Left ventricle myocardium inferior (tissue), 1 donor: ENCODE results near the gene CDHR2. TPM values are rescaled to one million over a fixed set of nuclear protein-coding genes. Genes with fewer than 3 reads are reported as not detected.

Experiments used
- DNase-seq: peaks from one replicate; pipeline ENCODE4 v3.0.0-alpha.2; 2020
- H3K27ac ChIP-seq: fragments of 200-600 bp; replicated peaks from 2 replicates; pipeline ENCODE4 v1.8.0; 2021
- H3K27me3 ChIP-seq: fragments of 200-600 bp; 2 replicates; pipeline ENCODE4 v1.8.0; 2021; ENCODE audit warnings: low read depth
- H3K36me3 ChIP-seq: fragments of 200-600 bp; 2 replicates; pipeline ENCODE4 v1.8.0; 2021
- H3K4me1 ChIP-seq: fragments of 200-600 bp; 2 replicates; pipeline ENCODE4 v1.8.0; 2021
- H3K4me3 ChIP-seq: fragments of 200-600 bp; 2 replicates; pipeline ENCODE4 v1.8.0; 2021; ENCODE audit warnings: mild to moderate bottlenecking, moderate library complexity
- H3K9me3 ChIP-seq: fragments of 200-600 bp; replicated peaks from 2 replicates; pipeline ENCODE4 v1.8.0; 2021
- CTCF ChIP-seq: fragments of 200-600 bp; IDR thresholded peaks from 2 replicates; pipeline ENCODE4 v1.8.0; 2021; ENCODE audit warnings: antibody characterized with exemption, mild to moderate bottlenecking, borderline replicate concordance
- intact Hi-C: fragments of 100-400 bp; cut with micrococcal nuclease; formaldehyde crosslinking; loops from one replicate; pipeline ENCODE4 v1.11.0; 2022
- microRNA-seq: library from miRNA; unstranded; fragments of <30 nt; microRNA quantifications from one replicate; pipeline ENCODE4 v1.2.0, GENCODE V29; 2020
- total RNA-seq: library from RNA; stranded (reverse); fragmentation: NEBNext Ultra II Directional; extraction: Animal tissue kit (Norgen Biotek cat#: 25700); gene quantifications from one replicate; pipeline ENCODE4 v1.2.1, GENCODE V29; 2021
- donor health status: DM: no; HTN: yes; CAD: no; lungs with severe emphysema.

Gene CDHR2
- total RNA-seq, 1 donor from 2014 or later, result 0.33 TPM

GRCh38 chr5:176640616-176641015 is 91.5 kb downstream of the CDHR2 start:
- H3K36me3 ChIP-seq, result no peaks in the 10 kb centered on the region
- peaks cover 10% of the 10 kb centered on the region for H3K4me1 ChIP-seq
- peak overlapping the region; percentile 23 for H3K27ac ChIP-seq
- intact Hi-C loops, result no loop called here
- no peak for DNase-seq
- H3K27me3 ChIP-seq, result peaks cover 2% of the 10 kb centered on the region
- no peak overlapping the region for H3K4me3 ChIP-seq
- H3K9me3 ChIP-seq, result no peaks in the 10 kb centered on the region
- TF ChIP-seq CTCF, result no peak

- Histone ChIP-seq H3K27me3 (no peaks in the 10 kb centered on the region), H3K4me3 (no peak overlapping the region), H3K4me1 (peaks cover 23% of the 10 kb centered on the region), H3K9me3 (no peaks in the 10 kb centered on the region), H3K36me3 (no peaks in the 10 kb centered on the region), H3K27ac (no peak overlapping the region)
- intact Hi-C loops, result no loop called here
- TF ChIP-seq CTCF, result no peak
- DNase-seq, result no peak
These were observed 93.7 kb downstream of the CDHR2 start for GRCh38 chr5:176642675-176643490.

DNA sequence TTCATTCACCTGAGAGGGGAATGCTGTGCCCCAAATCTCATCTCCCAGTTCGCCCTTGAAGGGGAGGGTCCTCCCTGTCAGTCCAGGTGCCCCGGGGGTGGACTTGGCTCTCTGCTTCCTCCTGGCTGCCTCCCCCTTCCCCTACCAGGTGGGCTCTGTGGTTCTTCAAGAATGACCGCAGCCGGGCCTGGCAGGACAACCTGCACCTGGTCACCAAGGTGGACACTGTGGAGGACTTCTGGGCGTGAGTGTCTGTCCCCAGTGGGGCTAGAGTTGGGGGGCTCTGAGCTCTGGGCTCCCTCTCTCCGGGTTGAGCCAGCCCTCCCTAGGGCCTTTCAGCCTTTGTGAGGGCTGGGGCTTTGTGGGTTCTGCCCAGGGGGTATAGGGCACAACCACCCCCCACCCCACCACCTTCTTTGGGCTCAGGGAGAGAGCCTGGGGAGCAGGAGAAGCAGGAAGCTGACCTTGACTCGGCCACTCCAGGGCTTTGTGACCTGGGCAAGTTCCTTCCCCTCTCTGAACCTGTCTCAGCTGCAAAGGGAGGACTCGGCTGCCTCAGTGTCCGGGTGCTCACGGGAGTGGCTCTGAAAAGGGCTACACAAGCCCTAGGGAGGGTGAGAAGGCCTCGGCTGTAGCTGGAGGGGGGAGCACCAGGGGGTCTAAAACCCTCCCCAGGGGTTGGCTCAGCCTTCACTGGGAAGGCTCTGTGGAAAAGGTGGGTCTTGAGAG is 94.5 kb downstream of the CDHR2 start:
- Histone ChIP-seq H3K36me3 (no peaks in the 10 kb centered on the region), H3K4me3 (no peak overlapping the region), H3K27me3 (no peaks in the 10 kb centered on the region), H3K27ac (no peak overlapping the region), H3K9me3 (no peaks in the 10 kb centered on the region), H3K4me1 (peaks cover 30% of the 10 kb centered on the region)
- intact Hi-C loops, result no loop called here
- no peak for TF ChIP-seq CTCF
- no peak for DNase-seq

DNA sequence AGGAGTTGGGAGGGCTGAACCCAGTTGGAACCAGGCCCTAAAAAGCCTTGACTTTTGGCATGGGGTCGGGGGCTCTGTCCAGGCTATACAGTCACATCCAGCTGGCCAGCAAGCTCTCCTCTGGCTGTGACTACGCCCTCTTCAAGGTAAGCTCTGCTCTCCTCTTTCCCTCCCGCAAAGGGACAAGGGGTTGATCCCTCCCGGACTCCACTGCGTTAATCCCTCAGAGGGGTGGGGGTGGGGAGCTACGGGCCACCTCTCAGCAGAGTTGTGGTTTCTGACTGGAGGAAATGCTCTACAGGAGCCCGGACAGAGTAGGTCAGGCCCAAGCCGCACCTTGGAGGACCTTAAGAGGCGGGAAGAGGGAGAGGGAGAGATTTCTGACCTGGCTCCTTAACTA is 95.2 kb downstream of the CDHR2 start:
- no peak overlapping the region for H3K27ac ChIP-seq
- DNase-seq, result no peak
- H3K36me3 ChIP-seq, result no peaks in the 10 kb centered on the region
- peaks cover 34% of the 10 kb centered on the region for H3K4me1 ChIP-seq
- no peaks in the 10 kb centered on the region for H3K9me3 ChIP-seq
- no peak overlapping the region for H3K4me3 ChIP-seq
- no peaks in the 10 kb centered on the region for H3K27me3 ChIP-seq
- intact Hi-C loops, result no loop called here
- no peak for TF ChIP-seq CTCF

DNA sequence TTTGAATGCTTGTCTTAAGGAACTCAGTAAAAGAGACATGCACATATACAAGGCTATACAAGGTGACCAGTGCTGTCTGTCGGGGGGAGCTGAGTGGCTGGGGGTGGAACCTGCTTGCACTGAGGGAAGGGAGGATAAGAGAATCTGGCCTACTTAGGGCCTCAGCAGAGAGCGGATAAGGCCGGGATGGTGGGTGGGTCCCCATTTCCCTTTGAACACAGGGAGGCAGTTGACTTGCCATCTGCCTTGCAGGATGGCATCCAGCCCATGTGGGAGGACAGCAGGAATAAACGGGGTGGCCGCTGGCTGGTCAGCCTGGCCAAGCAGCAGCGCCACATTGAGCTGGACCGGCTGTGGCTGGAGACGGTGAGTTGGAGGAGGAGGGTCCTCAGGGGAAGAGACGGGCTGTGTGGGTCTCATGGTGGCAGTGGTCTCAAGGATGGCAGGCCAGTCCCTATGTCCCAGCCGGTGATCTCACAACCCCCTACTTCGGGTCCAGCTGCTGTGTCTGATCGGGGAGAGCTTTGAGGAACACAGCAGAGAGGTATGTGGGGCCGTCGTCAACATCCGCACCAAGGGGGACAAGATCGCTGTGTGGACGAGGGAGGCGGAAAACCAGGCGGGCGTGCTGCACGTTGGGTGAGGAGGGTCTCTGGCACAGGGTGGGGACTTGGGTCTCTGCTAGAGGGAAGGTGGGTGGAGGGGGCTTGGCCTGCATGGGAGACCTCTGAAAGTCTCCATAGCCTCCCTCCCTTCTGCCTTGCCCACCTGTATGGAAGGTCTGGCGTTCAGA is 95.9 kb downstream of the CDHR2 start:
- no peak for TF ChIP-seq CTCF
- Histone ChIP-seq H3K27ac (no peak overlapping the region), H3K4me3 (no peak overlapping the region), H3K9me3 (no peaks in the 10 kb centered on the region), H3K4me1 (peaks cover 29% of the 10 kb centered on the region), H3K27me3 (no peaks in the 10 kb centered on the region), H3K36me3 (no peaks in the 10 kb centered on the region)
- no peak for DNase-seq
- intact Hi-C loops, result no loop called here

Small RNA genes within 50 kb of the gene (microRNA-seq; reads per million reads assigned to microRNA genes)
- gene MIR4281, result not detected

Other genes starting within 250 kb of the CDHR2 start
- 91.6 TPM for gene KIAA1191, start 187.6 kb upstream of the CDHR2 start, total RNA-seq
- 6.0 TPM for gene ARL10, start 183.9 kb upstream of the CDHR2 start, total RNA-seq
- 19.1 TPM for gene NOP16, start 160.7 kb upstream of the CDHR2 start, total RNA-seq
- gene HIGD2A, start 160.6 kb upstream of the CDHR2 start, total RNA-seq, result 217 TPM
- 216 TPM for gene CLTB, start 132.8 kb upstream of the CDHR2 start, total RNA-seq
- 13.0 TPM for gene FAF2, start 101.0 kb upstream of the CDHR2 start, total RNA-seq
- gene RNF44, start 11.9 kb upstream of the CDHR2 start, total RNA-seq, result 28.2 TPM
- 0.58 TPM for gene GPRIN1, start 60.8 kb downstream of the CDHR2 start, total RNA-seq
- 0.44 TPM for gene SNCB, start 81.2 kb downstream of the CDHR2 start, total RNA-seq
- not detected for gene EIF4E1B, start 81.3 kb downstream of the CDHR2 start, total RNA-seq
- 31.0 TPM for gene TSPAN17, start 98.1 kb downstream of the CDHR2 start, total RNA-seq